Testis (tissue), 3 donors: Measurements from ENCODE around the gene MAP7. TPM values are rescaled to one million over a fixed set of nuclear protein-coding genes. Genes with fewer than 3 reads are reported as not detected.

ENCODE experiments used
- DNase-seq: peaks from one replicate; pipeline ENCODE4 v3.0.0-alpha.2; 2019
- H3K27ac ChIP-seq, 2 donors: fragments of 200-600 bp; sonication (generic); one replicate each; pipeline ENCODE4 v1.5.1; 2019
- H3K27me3 ChIP-seq: fragments of 200-600 bp; sonication (generic); one replicate; pipeline ENCODE4 v1.5.1; 2019
- H3K36me3 ChIP-seq: fragments of 200-600 bp; sonication (generic); one replicate; pipeline ENCODE4 v1.5.1; 2017; ENCODE audit warnings: low read depth; ENCODE audit errors: missing control alignments
- H3K4me1 ChIP-seq: fragments of 200-600 bp; sonication (generic); one replicate; pipeline ENCODE4 v1.5.1; 2019
- H3K4me3 ChIP-seq, 2 donors: fragments of 200-600 bp; sonication (generic); one replicate each; pipeline ENCODE4 v1.5.1; 2017 to 2019
- H3K9me3 ChIP-seq: fragments of 200-600 bp; sonication (generic); one replicate; pipeline ENCODE4 v1.5.1; 2017
- POLR2A ChIP-seq: fragments of 450-650 bp; IDR thresholded peaks from one replicate; pipeline ENCODE4 v1.6.1; 2017; ENCODE audit warnings: antibody characterized with exemption, mild to moderate bottlenecking, moderate library complexity
- WGBS, 2 donors: methylation state at CpG; one replicate each; pipeline ENCODE4 v1.1.5; 2018; 5-methylcytosine and 5-hydroxymethylcytosine counted together
- intact Hi-C: fragments of 100-400 bp; cut with DNase I; formaldehyde crosslinking; loops from one replicate; pipeline ENCODE4 v1.15.1; 2023; ENCODE audit warnings: low total_unique reads
- polyA plus RNA-seq: library from polyadenylated mRNA; stranded (reverse); fragments of 350-450 nt; fragmentation: Illumina TruSeq; extraction: RNeasy Lipid Tissue Mini Kit (QIAGEN cat#74804); gene quantifications from one replicate; pipeline ENCODE4 v1.2.3, GENCODE V29; 2014; ENCODE audit warnings: low read depth, low replicate concordance; ENCODE audit not compliant: insufficient read depth
- total RNA-seq, 2 donors: library from RNA; depleted of rRNA; stranded (reverse); fragments of >200 nt; gene quantifications; one replicate each; pipeline ENCODE4 v1.2.3, GENCODE V29; 2016
- TF ChIP-seq, protein P1 (sequence below), 3 experiments: fragments of 450-650 bp in 2 of 3; fragments of 200-600 bp in 1 of 3; sonication (generic) in 1 of 3; IDR thresholded peaks; one replicate each; pipeline ENCODE4 v1.5.1; 2016 to 2019; ENCODE audit warnings: antibody characterized with exemption in 3 of 3, mild to moderate bottlenecking in 2 of 3, moderate library complexity in 1 of 3

MAP7 gene
- total and polyA plus RNA-seq, 3 donors from 2014 or later: 38.5 to 61.4 (median 48.7) TPM

DNA sequence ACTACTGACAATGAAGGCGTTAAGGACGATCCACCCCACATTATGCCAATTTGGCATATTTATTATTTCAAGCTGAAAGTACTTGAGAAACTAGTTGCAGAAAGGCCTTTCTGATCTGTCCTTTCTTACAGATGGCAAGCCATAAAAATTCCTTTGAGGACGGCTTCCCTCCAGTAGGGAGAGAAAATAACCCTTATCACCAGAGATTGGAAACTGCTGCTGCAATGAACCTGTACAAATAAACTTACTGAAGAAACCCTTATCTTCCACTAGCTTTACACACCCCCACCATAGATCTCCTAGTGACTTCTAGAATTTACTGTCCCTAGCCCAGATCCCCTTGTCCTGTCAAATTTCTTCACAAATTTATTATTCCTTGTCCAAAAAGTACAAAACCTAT, 105.2 kb downstream of the MAP7 start:
- no peak for DNase-seq
- no peaks in the 10 kb centered on the region for H3K36me3 ChIP-seq
- no peak overlapping the region for H3K27ac ChIP-seq
- no peak overlapping the region for H3K4me3 ChIP-seq
- H3K27me3 ChIP-seq: no peaks in the 10 kb centered on the region
- H3K4me1 ChIP-seq: no peaks in the 10 kb centered on the region
- intact Hi-C loops: no loop called here
- WGBS, 2 donors: 77 to 78% methylated on average over 3 of the region's 3 CpGs
- TF ChIP-seq, protein P1, sequence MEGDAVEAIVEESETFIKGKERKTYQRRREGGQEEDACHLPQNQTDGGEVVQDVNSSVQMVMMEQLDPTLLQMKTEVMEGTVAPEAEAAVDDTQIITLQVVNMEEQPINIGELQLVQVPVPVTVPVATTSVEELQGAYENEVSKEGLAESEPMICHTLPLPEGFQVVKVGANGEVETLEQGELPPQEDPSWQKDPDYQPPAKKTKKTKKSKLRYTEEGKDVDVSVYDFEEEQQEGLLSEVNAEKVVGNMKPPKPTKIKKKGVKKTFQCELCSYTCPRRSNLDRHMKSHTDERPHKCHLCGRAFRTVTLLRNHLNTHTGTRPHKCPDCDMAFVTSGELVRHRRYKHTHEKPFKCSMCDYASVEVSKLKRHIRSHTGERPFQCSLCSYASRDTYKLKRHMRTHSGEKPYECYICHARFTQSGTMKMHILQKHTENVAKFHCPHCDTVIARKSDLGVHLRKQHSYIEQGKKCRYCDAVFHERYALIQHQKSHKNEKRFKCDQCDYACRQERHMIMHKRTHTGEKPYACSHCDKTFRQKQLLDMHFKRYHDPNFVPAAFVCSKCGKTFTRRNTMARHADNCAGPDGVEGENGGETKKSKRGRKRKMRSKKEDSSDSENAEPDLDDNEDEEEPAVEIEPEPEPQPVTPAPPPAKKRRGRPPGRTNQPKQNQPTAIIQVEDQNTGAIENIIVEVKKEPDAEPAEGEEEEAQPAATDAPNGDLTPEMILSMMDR (IDR thresholded peaks at IDR 0.05): no peak
- TF ChIP-seq POLR2A: no peak
- no peaks in the 10 kb centered on the region for H3K9me3 ChIP-seq

GRCh38 chr6:136440203-136440602, 110.0 kb downstream of the MAP7 start:
- intact Hi-C loops: no loop called here
- no peak for DNase-seq
- H3K27me3 ChIP-seq: no peaks in the 10 kb centered on the region
- H3K27ac ChIP-seq: no peak overlapping the region
- TF ChIP-seq POLR2A: no peak
- TF ChIP-seq, protein P1 (IDR thresholded peaks at IDR 0.05): no peak
- WGBS, 2 donors: 84% methylated on average over 2 of the region's 2 CpGs
- no peaks in the 10 kb centered on the region for H3K36me3 ChIP-seq
- no peak overlapping the region for H3K4me3 ChIP-seq
- no peaks in the 10 kb centered on the region for H3K9me3 ChIP-seq
- no peaks in the 10 kb centered on the region for H3K4me1 ChIP-seq

DNA sequence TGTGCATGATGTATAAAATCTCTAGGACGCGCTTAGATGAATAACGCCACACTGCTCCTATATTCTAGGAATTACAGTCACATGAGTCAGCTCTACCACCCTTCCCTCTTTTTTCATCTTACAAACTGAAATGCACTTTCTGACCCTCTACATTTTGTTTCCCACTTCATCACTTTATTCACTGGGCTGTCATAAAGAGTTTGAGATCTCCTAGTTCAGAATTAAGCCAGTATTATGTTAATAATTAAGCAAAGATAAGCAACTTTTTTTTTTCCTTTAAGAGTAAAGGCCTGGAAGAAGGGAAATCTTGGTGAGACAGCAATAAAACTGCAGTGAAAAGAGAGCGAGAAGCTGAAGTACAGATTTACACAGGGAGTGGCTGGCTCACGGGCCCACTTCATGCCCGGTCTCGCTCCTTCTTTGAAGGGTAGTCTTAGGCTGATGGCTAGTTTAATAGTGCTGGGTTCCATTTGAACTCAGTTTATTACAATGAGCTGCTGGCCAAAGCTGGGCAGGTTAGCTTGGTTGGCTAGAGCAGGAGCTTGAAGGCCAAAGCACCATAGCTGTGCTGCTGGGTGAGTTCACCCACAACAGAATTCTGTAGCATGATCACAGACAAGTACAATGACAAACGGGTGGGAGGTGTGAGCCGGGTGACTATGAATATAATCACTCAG, 110.6 kb downstream of the MAP7 start:
- Histone ChIP-seq H3K27me3 (no peaks in the 10 kb centered on the region), H3K4me3 (no peak overlapping the region), H3K4me1 (peaks cover 2% of the 10 kb centered on the region), H3K36me3 (no peaks in the 10 kb centered on the region), H3K9me3 (no peaks in the 10 kb centered on the region), H3K27ac (no peak overlapping the region)
- WGBS, 2 donors: 90 to 94% methylated on average over 9 of the region's 9 CpGs
- intact Hi-C loops: no loop called here
- DNase-seq: no peak
- TF ChIP-seq POLR2A: no peak
- TF ChIP-seq, protein P1 (IDR thresholded peaks at IDR 0.05): no peak

DNA sequence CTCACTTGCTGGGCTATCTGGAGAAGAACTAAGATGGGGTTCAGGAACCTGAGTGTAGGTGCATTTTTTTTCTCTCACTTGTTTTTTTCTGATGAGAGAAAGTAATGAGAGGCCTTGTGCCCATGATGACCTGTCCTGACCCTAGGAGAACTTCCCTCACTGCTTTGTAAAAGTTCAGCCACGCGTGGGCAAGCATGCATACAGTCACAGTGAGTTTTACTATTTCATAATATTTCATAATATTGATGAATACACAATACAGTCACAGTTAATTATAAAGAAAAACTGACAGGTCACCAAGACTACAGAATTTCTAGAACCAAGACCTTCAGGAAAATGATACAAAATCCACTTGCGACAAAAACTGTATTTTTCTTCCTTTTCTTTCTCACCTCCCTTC, 111.8 kb downstream of the MAP7 start:
- TF ChIP-seq, protein P1 (IDR thresholded peaks at IDR 0.05): no peak
- no peak for TF ChIP-seq POLR2A
- H3K9me3 ChIP-seq: no peaks in the 10 kb centered on the region
- no peak overlapping the region for H3K27ac ChIP-seq
- H3K4me1 ChIP-seq: peaks cover 3% of the 10 kb centered on the region
- H3K4me3 ChIP-seq: no peak overlapping the region
- 61% methylated on average over 3 of the region's 3 CpGs for WGBS, 2 donors
- no peaks in the 10 kb centered on the region for H3K27me3 ChIP-seq
- DNase-seq: no peak
- intact Hi-C loops: no loop called here
- H3K36me3 ChIP-seq: no peaks in the 10 kb centered on the region

- Histone ChIP-seq H3K9me3 (no peaks in the 10 kb centered on the region), H3K4me1 (peaks cover 3% of the 10 kb centered on the region), H3K36me3 (no peaks in the 10 kb centered on the region), H3K27me3 (no peaks in the 10 kb centered on the region), H3K27ac (no peak overlapping the region), H3K4me3 (no peak overlapping the region)
- TF ChIP-seq, protein P1 (IDR thresholded peaks at IDR 0.05): no peak
- no peak for TF ChIP-seq POLR2A
- intact Hi-C loops: no loop called here
- no peak for DNase-seq
- 91 to 100% methylated on average over 2 to 3 of the region's 3 CpGs for WGBS, 2 donors
Measured at GRCh38 chr6:136437246-136437645, 113.0 kb downstream of the MAP7 start.
